ENCODE measurements around the gene SWT1.

Gene SWT1, protein sequence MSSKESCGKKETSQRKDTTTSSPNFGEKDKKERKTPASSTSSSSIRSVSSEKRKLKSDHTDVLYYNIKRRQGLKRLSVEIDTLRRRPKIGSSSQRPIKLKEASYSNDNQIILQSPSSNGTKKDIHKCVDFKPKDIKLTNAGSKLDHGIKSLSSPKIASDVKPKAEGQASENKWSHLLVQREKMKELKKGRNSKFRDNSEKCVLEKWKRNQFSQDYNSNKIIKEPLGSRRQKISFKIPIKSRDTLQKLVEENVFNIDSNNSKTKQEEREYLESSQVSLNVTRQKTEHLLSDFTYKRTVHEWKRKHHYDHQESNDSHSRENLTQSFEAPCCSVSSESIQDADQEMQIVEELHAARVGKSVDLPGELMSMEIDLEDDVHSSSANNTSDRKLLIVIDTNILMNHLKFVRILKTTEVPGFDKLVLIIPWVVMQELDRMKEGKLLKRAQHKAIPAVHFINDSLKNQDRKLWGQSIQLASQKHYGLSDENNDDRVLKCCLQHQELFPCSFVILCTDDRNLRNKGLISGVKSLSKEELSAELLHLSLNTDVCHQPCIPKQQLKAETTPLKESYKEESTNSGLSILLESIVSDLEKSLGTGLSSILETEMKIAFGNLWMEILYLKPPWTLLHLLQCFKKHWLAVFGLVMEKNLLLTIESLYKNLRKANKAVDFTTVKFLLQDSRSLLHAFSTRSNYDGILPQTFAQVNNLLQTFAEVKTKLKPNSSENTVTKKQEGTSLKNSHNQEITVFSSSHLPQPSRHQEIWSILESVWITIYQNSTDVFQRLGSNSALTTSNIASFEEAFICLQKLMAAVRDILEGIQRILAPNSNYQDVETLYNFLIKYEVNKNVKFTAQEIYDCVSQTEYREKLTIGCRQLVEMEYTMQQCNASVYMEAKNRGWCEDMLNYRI

DNA sequence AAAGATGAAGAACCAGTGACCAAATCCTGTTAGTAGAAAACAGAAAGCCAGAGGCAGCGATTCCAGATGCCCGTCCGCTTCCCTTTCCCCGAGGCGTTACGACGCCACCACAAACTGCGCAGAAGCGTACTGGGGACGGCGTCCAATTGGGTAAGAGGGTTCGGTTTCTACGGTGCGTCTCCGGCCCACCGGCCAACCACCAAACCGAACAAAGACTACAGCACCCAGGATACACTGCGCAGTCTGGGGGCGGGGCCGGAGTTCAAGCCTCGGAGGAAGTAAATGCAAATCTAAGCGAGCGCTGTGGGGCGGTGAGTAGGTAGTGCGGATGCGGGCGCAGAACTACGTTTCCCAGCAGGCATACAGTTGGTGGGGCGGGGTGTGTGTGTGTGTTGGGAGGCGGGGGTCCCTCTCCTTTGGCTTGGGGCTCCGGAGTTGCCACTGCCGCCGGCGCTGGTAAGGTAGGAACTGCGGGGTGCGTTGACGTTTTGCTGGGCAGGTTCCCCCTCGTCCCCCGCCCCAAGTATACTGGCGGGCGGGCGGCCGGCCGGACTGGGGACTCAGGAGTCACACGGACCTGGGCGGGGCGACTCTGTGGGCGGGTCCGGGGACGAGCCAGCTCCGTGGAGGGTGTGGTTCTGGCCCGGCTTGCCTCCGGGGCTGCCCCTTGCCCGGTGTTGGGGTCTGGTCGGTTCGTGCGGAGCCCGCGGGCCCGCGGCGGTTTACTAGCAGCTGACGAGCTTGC lies at the start of gene SWT1, which contains the start of gene TRMT1L:
Gene SWT1, plus strand, starts transcription at position 314 of the 745 bp plus-strand sequence. CDS start 3,675 bp downstream, outside the sequence.
Gene TRMT1L, minus strand, starts transcription at position 100 of the 745 bp plus-strand sequence. CDS start 241 bp downstream, outside the sequence.
- peak; percentile 98 for DNase-seq

- no peak for DNase-seq
Observed at GRCh38 chr1:185108321-185108720, 48.6 kb upstream of the SWT1 start.

DNA sequence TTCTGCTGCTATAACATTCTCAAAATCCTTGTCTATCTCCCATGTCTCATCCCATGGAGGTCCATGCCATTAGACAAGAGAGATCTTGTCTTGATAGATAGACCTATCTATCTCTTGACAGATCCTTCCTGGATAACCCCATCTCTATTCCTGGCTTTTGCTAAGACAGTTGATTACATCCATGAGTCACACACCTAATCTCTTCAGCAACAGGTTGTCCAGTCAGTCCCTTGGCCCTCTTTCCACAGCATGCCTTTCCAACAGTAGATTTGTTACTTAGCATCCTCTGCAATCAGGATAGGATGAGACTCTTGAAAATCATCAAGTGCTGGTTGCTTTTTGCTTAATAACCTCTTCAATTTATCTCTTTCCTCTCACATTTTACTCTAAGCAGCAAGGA lies 46.8 kb upstream of the SWT1 start:
- no peak for DNase-seq

DNA sequence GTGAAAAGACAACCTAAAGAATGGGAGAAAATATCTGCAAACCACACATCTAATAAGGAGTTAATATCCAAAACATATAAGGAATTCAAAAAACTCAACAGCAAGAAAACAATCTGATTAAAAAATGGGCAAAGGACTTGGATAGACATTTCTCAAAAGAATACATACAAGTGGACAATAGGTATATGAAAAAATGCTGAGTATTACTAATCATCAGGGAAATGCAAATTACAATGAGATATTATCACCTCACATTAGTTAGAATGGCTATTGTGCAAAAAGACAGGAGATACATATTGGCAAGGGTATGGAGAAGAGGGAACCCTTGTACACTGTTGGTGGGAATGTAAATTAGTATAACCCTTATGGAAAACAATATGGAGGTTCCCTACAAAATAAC lies 45.1 kb upstream of the SWT1 start:
- no peak for DNase-seq

- no peak for DNase-seq
Observed at GRCh38 chr1:185112356-185112755, 44.6 kb upstream of the SWT1 start.

GRCh38 chr1:185129708-185130107 lies 27.3 kb upstream of the SWT1 start:
- no peak for DNase-seq

DNA sequence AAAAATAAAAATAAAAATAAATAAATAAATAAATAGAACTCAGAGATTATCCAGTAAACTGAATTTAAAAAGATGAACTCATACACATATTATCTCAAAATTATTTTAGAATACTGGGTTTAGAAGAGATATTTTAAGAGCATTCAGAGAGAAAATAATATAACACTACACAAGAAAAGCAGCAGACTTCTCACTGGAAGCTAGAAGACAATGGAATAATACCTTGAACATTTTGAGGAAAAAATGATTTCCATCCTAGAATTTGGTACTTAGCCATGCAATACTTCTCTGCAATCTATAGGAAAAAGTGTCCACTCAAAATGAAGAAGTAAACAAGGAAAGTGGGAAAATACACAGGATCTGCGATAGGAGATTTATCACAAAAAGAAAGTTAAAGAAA lies 24.4 kb upstream of the SWT1 start:
- DNase-seq: no peak

- DNase-seq: no peak
Observed at GRCh38 chr1:185137896-185138545, 18.9 kb upstream of the SWT1 start.

DNA sequence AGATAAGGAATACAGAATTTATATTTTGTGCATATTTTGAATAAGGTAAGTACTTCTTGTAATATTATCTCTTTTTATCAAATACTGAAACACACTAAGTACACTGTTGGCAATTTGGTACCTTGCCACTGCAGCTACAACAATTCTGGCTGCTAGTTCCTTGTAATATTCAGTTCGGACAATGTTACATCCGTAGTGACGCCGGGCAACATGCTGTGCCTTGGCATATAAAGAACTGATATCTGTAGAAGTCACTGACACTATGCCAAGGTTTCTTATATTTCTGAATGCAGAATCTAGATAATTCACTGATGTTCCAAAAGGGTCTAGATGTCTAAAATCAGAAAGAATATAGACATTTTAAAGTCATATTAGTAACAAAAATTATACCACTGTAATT lies 17.7 kb upstream of the SWT1 start:
- DNase-seq: no peak

- no peak for DNase-seq
Observed at GRCh38 chr1:185144233-185144632, 12.7 kb upstream of the SWT1 start.

GRCh38 chr1:185151215-185151614 lies 5.8 kb upstream of the SWT1 start:
- no peak for DNase-seq

DNA sequence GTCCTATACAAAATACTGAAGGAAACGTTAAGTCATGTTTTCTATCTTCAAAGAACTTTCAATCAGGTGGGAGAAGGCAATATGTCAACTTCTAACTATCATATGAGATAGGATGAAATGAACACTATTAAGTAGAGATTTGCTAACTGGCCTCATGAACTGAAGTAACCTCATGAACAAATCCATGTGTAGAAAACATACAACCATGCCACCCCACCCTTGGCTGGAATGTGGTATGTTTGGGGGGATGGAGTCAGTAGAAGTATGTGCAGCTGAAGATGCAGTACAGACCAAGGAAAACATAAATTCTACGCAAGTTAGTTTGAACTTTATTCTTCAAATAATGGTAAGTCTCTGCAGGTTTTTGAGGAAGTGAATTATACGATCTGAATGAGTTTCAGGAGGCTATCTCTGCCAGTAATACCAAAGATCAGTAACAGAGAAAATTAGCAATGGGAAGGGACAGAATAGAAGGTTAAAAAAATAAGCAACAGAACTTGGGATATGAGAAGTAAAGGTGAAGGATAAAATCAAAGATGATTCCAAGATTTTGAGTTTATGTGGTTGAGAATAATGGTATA lies 4.7 kb upstream of the SWT1 start:
- no peak for DNase-seq

GRCh38 chr1:185154912-185155513 lies 2.0 kb upstream of the SWT1 start:
- no peak for DNase-seq

DNA sequence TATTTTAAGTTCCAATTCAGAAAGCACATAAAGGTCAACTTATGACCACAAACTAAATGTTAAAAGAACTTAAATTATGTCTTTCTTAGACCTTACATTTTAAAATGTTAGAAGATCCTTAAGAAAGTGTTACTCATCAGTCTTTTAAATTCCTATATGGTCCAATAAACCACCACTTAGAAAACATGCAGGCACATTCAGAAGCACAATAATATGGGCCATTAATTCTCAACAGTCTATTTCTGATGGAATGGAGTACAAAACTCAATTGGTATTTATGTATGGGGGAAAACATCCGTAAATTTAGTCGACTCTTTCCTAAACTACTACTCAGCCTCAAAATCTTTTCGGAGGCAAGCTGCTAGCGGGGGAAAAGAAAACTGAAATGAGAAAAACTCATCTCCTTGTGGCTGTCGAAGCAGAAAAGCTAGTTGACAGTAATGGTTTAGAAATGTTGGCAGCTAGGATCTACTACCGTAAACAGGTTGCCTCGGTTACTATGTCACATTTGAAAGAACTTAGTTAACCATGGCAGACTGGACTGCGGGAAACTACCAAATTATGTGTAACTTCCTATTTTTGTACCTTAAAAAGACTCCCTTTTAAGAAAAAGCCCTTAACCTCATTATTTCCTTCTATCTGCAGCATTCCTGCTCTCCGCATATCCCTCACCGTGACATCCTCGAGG lies 1.2 kb upstream of the SWT1 start:
- no peak for DNase-seq

GRCh38 chr1:185156288-185156853 lies 596 bp upstream of the SWT1 start:
- peak; percentile 57 for DNase-seq

DNA sequence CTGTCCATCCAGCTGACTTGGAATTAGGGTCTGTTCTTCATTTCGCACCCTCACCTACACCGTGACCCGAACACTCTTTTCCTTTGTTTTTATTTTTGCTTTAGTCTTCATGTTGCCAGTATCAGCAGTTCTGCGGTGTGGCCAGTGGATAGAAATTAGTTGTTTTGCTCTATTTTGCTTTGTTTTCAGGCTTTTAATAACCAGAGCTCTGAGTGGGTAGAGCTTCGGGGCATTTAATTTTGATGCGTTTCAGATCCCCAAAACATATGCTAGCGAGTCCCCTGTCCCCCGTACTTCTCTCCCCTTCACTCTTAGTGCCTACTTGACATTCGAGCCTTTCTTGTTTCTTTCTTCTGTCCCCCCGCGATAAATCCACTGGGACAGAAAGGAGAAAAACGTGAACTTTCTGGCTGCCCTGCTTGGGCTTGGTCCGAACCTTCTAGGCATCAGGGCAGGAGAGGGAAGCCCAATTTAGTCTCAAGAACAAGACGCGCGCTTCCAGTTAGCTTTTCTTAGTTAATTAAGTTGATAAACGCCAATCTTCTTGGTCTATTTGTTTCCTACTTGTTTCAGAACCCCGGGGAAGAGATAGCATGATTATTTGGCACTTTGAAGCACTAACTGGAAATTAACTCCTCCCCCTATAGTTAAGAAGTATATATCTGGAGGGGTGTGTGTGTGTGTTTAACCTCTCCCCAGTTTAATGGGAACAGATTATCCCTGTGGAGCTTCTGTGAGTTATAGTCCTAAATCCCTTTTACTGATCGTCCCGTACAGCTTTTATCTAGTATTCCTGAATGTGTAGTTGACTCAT lies 839 bp downstream of the SWT1 start:
- DNase-seq: no peak

- DNase-seq: no peak
Observed at GRCh38 chr1:185158800-185159199, 1.8 kb downstream of the SWT1 start.

- DNase-seq: no peak
Observed at GRCh38 chr1:185159966-185160365, 3.0 kb downstream of the SWT1 start.

GRCh38 chr1:185162491-185162890 lies 5.5 kb downstream of the SWT1 start:
- no peak for DNase-seq

- no peak for DNase-seq
Observed at GRCh38 chr1:185166106-185166505, 9.1 kb downstream of the SWT1 start.

Measured in NK-92 treated with Interleukin-12 subunit alpha and Interleukin-12 subunit beta, amount 100 ng/mL, for 24 hours (cell line).